GM21529 (cell line): ENCODE measurements around the gene CLEC2L.

Experiments used
- ATAC-seq: cut with Tn5 transposase; IDR thresholded peaks from one replicate; pipeline ENCODE4 v1.9.1; 2021; ENCODE audit not compliant: unreplicated experiment

The CLEC2L gene

GRCh38 chr7:139522830-139523198 is 671 bp upstream of the CLEC2L start:
- ATAC-seq: no peak

- ATAC-seq: no peak
Measured at GRCh38 chr7:139523968-139524815, 707 bp downstream of the CLEC2L start.

GRCh38 chr7:139525239-139525638 is 1.8 kb downstream of the CLEC2L start:
- ATAC-seq: no peak

GRCh38 chr7:139525750-139526149 is 2.3 kb downstream of the CLEC2L start:
- no peak for ATAC-seq

GRCh38 chr7:139526578-139527544 is 3.4 kb downstream of the CLEC2L start:
- no peak for ATAC-seq

GRCh38 chr7:139531094-139531493 is 7.6 kb downstream of the CLEC2L start:
- no peak for ATAC-seq

GRCh38 chr7:139532636-139533155 is 9.2 kb downstream of the CLEC2L start:
- no peak for ATAC-seq

- ATAC-seq: no peak
Measured at GRCh38 chr7:139534096-139534495, 10.6 kb downstream of the CLEC2L start.

GRCh38 chr7:139534966-139535651 is 11.6 kb downstream of the CLEC2L start:
- no peak for ATAC-seq

GRCh38 chr7:139536152-139536551 is 12.7 kb downstream of the CLEC2L start:
- ATAC-seq: no peak

- ATAC-seq: no peak
Measured at GRCh38 chr7:139538881-139539635, 15.6 kb downstream of the CLEC2L start.

- ATAC-seq: no peak
Measured at GRCh38 chr7:139540203-139540602, 16.7 kb downstream of the CLEC2L start.

- no peak for ATAC-seq
Measured at GRCh38 chr7:139541600-139542307, 18.3 kb downstream of the CLEC2L start.

- ATAC-seq: no peak
Measured at GRCh38 chr7:139542308-139543151, 19.0 kb downstream of the CLEC2L start.

- ATAC-seq: no peak
Measured at GRCh38 chr7:139543801-139544603, 20.5 kb downstream of the CLEC2L start.

- no peak for ATAC-seq
Measured at GRCh38 chr7:139544645-139545044, 21.2 kb downstream of the CLEC2L start.

- no peak for ATAC-seq
Measured at GRCh38 chr7:139548302-139549028, 25.0 kb downstream of the CLEC2L start.
